CD4-positive, alpha-beta T cell (primary cell): Measurements from ENCODE around the gene TPRKB. TPM values are rescaled to one million over a fixed set of nuclear protein-coding genes. Genes with fewer than 3 reads are reported as not detected.
"Not testable (repeated sequence)": the region's sequence is repeated elsewhere in the genome, so short reads cannot be mapped to it uniquely, and the experiment has no call there.

Experiments used
- ATAC-seq: fragments of 200-7000 bp; cut with Tn5 transposase; one replicate; pipeline ENCODE4 v1.10.0; 2022; ENCODE audit warnings: mild to moderate bottlenecking; ENCODE audit not compliant: poor library complexity
- CTCF ChIA-PET: fragments of 350-600 bp; sonication (Branson Sonifier 250); formaldehyde crosslinking; loops from one replicate; lab custom pipeline; 2021; ENCODE audit warnings: antibody characterized with exemption, inconsistent platforms; lab: Charles Lee
- POLR2A ChIA-PET: fragments of 350-600 bp; sonication (Branson Sonifier 250); formaldehyde crosslinking; loops from one replicate; lab custom pipeline; 2021; ENCODE audit warnings: antibody characterized with exemption, inconsistent platforms; lab: Charles Lee
- DNase-seq, 14 experiments: peaks; one replicate each; pipeline ENCODE4 v3.0.0-alpha.2; 2013 to 2020; ENCODE audit warnings: mixed read lengths in 2 of 14
- H3K27ac ChIP-seq, 2 donors: one replicate each; pipeline versions ENCODE4 v1.5.1 to v1.7.0; 2013; ENCODE audit warnings: low read length in 2 of 2, low read depth in 1 of 2, mild to moderate bottlenecking in 1 of 2
- H3K27me3 ChIP-seq, 2 experiments: 1 replicate in 1 of 2; 2 replicates in 1 of 2; pipeline versions ENCODE4 v1.6.1 to v1.7.0; 2013; ENCODE audit warnings: low read length in 2 of 2, control low read depth in 1 of 2, mild to moderate bottlenecking in 1 of 2, moderate library complexity in 1 of 2; ENCODE audit not compliant: insufficient read depth in 2 of 2, control insufficient read depth in 1 of 2
- H3K36me3 ChIP-seq: one replicate; pipeline ENCODE4 v1.6.1; 2013; ENCODE audit warnings: low read length, control low read depth; ENCODE audit not compliant: insufficient read depth
- H3K4me1 ChIP-seq: one replicate; pipeline ENCODE4 v1.6.1; 2013; ENCODE audit warnings: low read length, control low read depth; ENCODE audit not compliant: insufficient read depth
- H3K4me3 ChIP-seq: one replicate; pipeline ENCODE4 v1.5.1; 2013; ENCODE audit warnings: mild to moderate bottlenecking, low read length, moderate library complexity
- H3K9me3 ChIP-seq, 2 experiments: 1 replicate in 1 of 2; 2 replicates in 1 of 2; pipeline versions ENCODE4 v1.6.1 to v1.7.0; 2013; ENCODE audit warnings: low read length in 2 of 2, mild to moderate bottlenecking in 2 of 2, control low read depth in 1 of 2, moderate library complexity in 1 of 2; ENCODE audit not compliant: control insufficient read depth in 1 of 2, insufficient read depth in 1 of 2
- H3K27ac Mint-ChIP-seq: one replicate; pipeline ENCODE4 v1.8.0; 2020; ENCODE audit warnings: mixed read lengths
- H3K27me3 Mint-ChIP-seq: one replicate; pipeline ENCODE4 v1.8.0; 2021; ENCODE audit warnings: mixed read lengths
- H3K36me3 Mint-ChIP-seq: one replicate; pipeline ENCODE4 v1.8.0; 2021; ENCODE audit warnings: low read depth, mixed read lengths
- H3K4me1 Mint-ChIP-seq: one replicate; pipeline ENCODE4 v1.8.0; 2021; ENCODE audit warnings: low read depth, mixed read lengths
- H3K4me3 Mint-ChIP-seq: one replicate; pipeline ENCODE4 v1.8.0; 2020; ENCODE audit warnings: mild to moderate bottlenecking, mixed read lengths
- H3K9me3 Mint-ChIP-seq: one replicate; pipeline ENCODE4 v1.8.0; 2020; ENCODE audit warnings: mixed read lengths
- CTCF ChIP-seq: fragments of 200-600 bp; IDR thresholded peaks from one replicate; pipeline ENCODE4 v1.8.0; 2022; ENCODE audit warnings: antibody characterized with exemption, mild to moderate bottlenecking
- intact Hi-C, 2 experiments: fragments of 100-400 bp; cut with DNase I in 1 of 2; cut with micrococcal nuclease in 1 of 2; formaldehyde crosslinking; loops; one replicate each; pipeline versions ENCODE4 v1.15.1 to v1.9.0; 2023 to 2025; cut with DNase I, micrococcal nuclease
- polyA plus RNA-seq, 2 donors: library from polyadenylated mRNA; unstranded; fragments of 120-200 nt; gene quantifications; one replicate each; pipeline ENCODE4 v1.2.1, GENCODE V29; 2013
- total RNA-seq, 174 experiments: library from RNA in 2 of 174; stranded (reverse) in 2 of 174; gene quantifications; one replicate each; pipeline ENCODE4 v1.2.3 and lab custom pipeline; 2021 to 2026

The TPRKB gene
- total RNA-seq: 10 to 100 TPM; 16.1 to 18.2 TPM
- 41.1 TPM for polyA plus RNA-seq (2013, experiment 1 of 2)
- polyA plus RNA-seq (2013, experiment 2 of 2): 37.1 TPM
- 10.5 to 54.6 (median 20.9) reads per million in 172 experiments for total RNA-seq (lab: John Stamatoyannopoulos, UW)

- intact Hi-C loops: loop anchor here (1.0 to 10.0 kb wide), 11 partner anchors 42 to 1908 kb away; partner anchors contain the start of genes ALMS1 (in 1 of the 2), CCT7 (in 1 of the 2), DGUOK (in 1 of the 2) and FBXO41 (in 1 of the 2)
- Mint-ChIP-seq H3K9me3 (no peaks in the 10 kb centered on the region), H3K4me1 (peaks cover 20% of the 10 kb centered on the region), H3K4me3 (peak within 1 kb of the TSS; percentile 91), H3K27ac (peak within 1 kb of the TSS; percentile 76), H3K27me3 (no peaks in the 10 kb centered on the region), H3K36me3 (peaks cover 48% of the 10 kb centered on the region)
- H3K4me1 ChIP-seq: peaks cover 15% of the 10 kb centered on the region
- H3K9me3 ChIP-seq: peaks cover 0 to 3% of the 10 kb centered on the region in 2 experiments
- POLR2A ChIA-PET: interaction anchor here (0.8 to 2.8 kb wide), 17 partner anchors 10 to 917 kb away, joined by 3 to 19 read pairs (median 3); partner anchors contain the start of genes CCT7, DUSP11, INO80B and MOB1A
- peak; percentile 93 for ATAC-seq
- H3K4me3 ChIP-seq: peak within 1 kb of the TSS; percentile 91
- no peaks in the 10 kb centered on the region for H3K27me3 ChIP-seq
- peak within 1 kb of the TSS; percentile 55 to 62 for H3K27ac ChIP-seq
- no peak for TF ChIP-seq CTCF
- peak; percentile 85 to 98 (median 93) for DNase-seq
- H3K36me3 ChIP-seq: peaks cover 18% of the 10 kb centered on the region
- CTCF ChIA-PET: interaction anchor here (0.8 to 1.5 kb wide), 5 partner anchors 43 to 746 kb away, joined by 3 to 5 read pairs (median 3); partner anchors contain the start of genes BOLA3, CCDC142, DUSP11 and MOB1A
These were observed at the start of gene TPRKB for GRCh38 chr2:73736855-73737779. Gene TPRKB (minus strand): TSS chr2:73737345. CDS start chr2:73734569, 2,776 bp downstream.

GRCh38 chr2:73783883-73784282, 46.7 kb upstream of the TPRKB start, which contains the start of gene C2orf78:
Gene C2orf78 (plus strand): TSS chr2:73784183. CDS start chr2:73784310, 127 bp downstream.
- Mint-ChIP-seq H3K27me3 (peaks cover 11% of the 10 kb centered on the region), H3K4me1 (peaks cover 16% of the 10 kb centered on the region), H3K36me3 (peaks cover 12% of the 10 kb centered on the region)
- H3K9me3 Mint-ChIP-seq, ATAC-seq, H3K27ac ChIP-seq, H3K27ac Mint-ChIP-seq, H3K9me3 ChIP-seq, CTCF ChIA-PET, H3K27me3 ChIP-seq, H3K4me3 Mint-ChIP-seq, DNase-seq, H3K4me1 ChIP-seq, H3K36me3 ChIP-seq, POLR2A ChIA-PET, H3K4me3 ChIP-seq: not testable (repeated sequence)
- intact Hi-C loops: loop anchor here in 1 of 2 experiments (10.0 kb wide), 1 partner anchor 399 kb away; the partner anchor contains the start of gene ALMS1

GRCh38 chr2:73783402-73783801, 46.3 kb upstream of the TPRKB start:
- not testable (repeated sequence) for H3K27ac Mint-ChIP-seq

More at GRCh38 chr2:73783402-73783801, 46.3 kb upstream of the TPRKB start:
- H3K36me3 Mint-ChIP-seq: peaks cover 15% of the 10 kb centered on the region
- H3K27me3 ChIP-seq, CTCF ChIA-PET, POLR2A ChIA-PET, H3K27ac ChIP-seq, H3K4me1 ChIP-seq, ATAC-seq, H3K4me3 Mint-ChIP-seq, H3K4me3 ChIP-seq, H3K9me3 ChIP-seq, H3K36me3 ChIP-seq, H3K9me3 Mint-ChIP-seq, DNase-seq: not testable (repeated sequence)
- H3K27me3 Mint-ChIP-seq: peaks cover 11% of the 10 kb centered on the region
- intact Hi-C loops: loop anchor here in 1 of 2 experiments (10.0 kb wide), 1 partner anchor 399 kb away; the partner anchor contains the start of gene ALMS1
- peaks cover 19% of the 10 kb centered on the region for H3K4me1 Mint-ChIP-seq
